GM12892 (cell line): ENCODE data around the gene FOXC1.

ENCODE experiments used
- POLR2A ChIP-seq: IDR thresholded peaks from 2 replicates; pipeline ENCODE4 v1.6.1; 2011; ENCODE audit warnings: low read depth, low read length, control low read depth
- POLR2AphosphoS5 ChIP-seq: IDR thresholded peaks from 2 replicates; pipeline ENCODE4 v1.6.1; 2011; ENCODE audit warnings: low read depth, low read length, control low read depth

- TF ChIP-seq POLR2A (no peak), POLR2AphosphoS5 (no peak)
Observed at GRCh38 chr6:1645466-1646185, 35.9 kb downstream of the FOXC1 start.
